NCI-H1930 (cell line): ENCODE results near the gene CCDC134.
"Not testable (repeated sequence)": the region's sequence is repeated elsewhere in the genome, so short reads cannot be mapped to it uniquely, and the experiment has no call there.

Experiments used
- DNase-seq, 2 experiments: peaks; one replicate each; lab custom pipeline; 2025; lab: John Stamatoyannopoulos, UW

The CCDC134 gene

DNA sequence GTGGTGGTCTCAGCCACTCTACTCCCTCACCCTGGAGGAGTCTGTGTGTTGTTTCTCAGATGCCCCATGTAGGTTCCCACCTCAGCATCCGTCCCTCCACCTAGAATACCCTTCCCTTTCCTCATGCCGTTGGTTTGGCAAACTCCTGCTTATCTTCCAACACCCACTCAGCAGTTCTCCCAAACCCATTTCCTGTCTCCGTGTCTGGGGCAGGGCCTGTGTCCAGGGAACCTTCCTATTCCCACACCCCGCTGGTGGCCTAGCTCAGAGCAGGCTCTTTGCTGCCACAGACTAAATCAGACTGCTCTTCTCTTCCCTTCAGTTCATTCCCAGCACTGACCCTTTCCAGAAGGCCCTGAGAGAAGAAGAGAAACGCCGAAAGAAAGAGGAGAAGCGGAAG lies 24.9 kb downstream of the CCDC134 start:
- DNase-seq = no peak

DNA sequence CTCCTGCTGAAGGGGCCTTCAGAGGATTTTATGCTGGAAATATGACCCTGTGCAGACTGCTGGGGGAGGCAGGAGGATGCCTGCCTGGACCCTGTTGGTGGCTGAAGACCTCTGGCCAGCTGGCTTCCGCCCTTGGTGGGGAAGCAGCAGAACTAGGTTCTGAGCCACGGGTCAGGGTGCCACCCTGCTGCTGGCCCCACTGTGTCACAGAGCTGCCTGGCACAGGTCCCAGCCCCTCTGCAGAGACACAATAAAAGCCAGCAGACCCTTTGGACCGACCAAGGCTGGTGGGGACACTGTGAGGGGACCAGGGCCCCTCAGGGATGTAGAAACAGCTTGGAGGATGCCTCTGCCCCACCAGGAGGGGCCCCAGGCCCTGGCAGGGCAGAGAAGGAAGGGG lies 25.5 kb downstream of the CCDC134 start:
- no peak for DNase-seq

GRCh38 chr22:41826430-41827383 lies 26.2 kb downstream of the CCDC134 start:
- no peak for DNase-seq

DNA sequence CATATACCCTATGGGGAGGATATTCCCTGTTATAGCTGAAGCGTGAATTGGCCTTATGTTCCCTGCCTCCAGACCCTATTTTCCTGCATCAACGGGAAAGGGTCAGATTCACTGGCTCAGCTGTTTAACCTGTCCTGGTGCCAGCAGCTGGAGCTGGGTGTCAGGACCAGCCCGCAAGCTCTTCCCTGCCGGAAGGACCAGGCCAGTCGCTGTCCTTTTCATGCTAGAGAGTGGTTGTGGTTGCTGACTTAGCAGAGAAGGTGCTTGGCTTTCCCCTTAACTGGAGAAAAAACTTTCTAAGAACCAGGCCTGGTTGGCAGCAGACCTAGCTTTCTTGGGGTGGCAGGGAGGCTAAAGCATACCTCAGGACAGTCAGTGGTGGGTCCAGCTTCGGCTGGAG lies 27.2 kb downstream of the CCDC134 start:
- no peak for DNase-seq

DNA sequence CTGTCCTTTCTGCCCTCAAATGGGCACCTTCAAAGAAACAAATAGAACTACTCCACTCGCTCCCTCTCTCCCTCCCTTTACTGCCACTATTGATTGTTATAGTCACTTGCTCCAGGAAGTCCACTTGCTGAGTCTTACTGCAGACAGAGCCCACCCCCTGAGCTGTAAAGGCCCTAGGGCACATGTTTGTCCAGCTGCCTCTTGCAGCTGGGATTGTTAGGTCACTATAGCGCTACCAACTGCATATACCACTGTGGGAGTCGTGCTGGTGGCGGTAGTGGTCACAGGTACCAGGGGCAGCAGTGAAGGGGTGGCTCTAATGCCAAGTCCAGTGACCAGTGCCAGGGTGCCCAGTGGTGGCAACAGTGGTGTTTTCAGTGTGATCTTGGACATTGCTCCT lies 28.0 kb downstream of the CCDC134 start:
- no peak for DNase-seq

- no peak for DNase-seq
Observed at GRCh38 chr22:41830174-41830573, 29.7 kb downstream of the CCDC134 start.

DNA sequence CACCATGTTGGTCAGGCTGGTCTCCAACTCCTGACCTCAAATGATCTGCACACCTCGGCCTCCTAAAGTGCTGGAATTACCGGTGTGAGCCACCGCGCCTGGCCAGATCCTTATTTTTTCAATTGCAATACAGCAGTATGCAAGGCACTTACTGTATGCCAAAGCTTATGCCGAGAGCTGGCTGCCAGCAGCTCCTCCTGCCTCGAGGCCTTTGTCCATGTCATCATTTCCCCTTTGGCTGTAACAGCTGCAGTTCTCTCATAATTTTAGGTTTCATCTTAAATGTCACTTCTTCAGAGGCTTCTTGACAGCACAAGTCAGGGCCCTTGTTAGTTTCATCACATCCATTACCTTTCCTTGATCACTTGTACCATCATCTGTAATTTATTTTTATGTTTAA lies 30.9 kb downstream of the CCDC134 start:
- DNase-seq = no peak

DNA sequence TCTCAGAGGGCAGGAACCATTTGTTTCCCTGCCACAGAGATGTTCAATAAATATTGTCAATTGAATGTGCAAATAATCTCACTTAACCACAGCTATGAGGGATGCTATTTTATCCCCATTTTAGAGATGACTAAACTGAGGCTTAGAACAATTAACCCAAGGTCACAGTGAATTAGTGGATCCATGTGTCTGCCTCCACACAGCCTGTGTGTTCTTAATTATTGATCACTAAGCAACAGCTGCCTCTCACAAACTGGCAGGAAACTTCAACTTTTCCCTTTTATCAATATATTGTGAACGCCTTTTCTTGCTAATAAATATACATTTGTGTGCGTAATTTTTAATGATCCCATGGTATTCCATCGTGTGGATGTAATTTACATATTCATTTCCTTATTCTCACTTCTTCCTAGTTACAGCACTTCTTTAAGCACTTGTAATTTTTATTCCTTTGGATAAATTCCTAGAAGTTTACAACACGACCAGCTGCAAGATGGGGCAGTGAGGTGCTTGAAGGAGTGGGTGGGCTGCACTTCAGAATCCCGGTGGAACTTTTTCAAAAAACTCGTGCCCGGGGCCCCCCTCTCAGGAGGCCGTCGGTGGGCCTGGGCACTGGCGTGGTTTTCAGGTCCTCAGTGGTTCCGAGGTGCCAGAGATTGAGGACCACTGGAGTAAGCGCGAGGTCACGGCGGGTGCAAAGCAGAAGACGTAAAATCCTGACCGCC lies 31.5 kb downstream of the CCDC134 start:
- DNase-seq = no peak

DNA sequence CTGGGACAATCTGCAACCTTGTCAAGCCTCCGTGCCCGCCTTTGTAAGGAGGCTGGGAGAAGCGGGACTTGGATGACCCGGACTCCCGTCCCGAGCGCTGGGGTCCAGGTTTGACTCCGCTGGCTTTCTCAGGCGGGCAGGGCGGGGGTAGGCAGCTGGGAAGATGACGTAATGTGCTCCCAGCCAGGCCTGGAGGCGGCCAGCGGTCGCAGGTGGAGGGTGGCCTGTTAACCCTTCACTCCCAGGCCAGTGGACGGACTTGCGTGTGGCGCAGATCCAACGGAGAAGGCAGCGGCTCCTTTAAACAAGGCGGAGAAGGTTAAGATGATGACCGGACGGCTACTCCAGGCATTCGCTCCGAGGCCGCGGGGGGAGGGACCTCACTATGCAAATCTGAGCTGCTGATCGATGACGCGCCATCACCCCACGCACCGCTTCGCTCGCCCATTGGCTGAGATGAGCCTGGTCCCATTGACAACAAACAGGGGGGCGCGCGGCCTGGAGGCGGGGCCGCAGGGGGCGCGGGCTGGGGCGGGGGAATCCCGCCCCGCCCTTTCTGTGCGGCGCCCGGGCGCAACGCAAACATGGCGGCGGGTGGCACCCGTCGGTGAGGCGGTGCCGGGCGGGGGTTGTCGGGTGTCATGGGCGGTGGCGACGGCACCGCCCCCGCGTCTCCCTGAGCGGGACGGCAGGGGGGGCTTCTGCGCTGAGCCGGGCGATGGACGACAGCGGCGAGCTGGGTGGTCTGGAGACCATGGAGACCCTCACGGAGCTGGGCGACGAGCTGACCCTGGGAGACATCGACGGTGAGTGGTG lies 32.3 kb downstream of the CCDC134 start, which contains the start of gene SREBF2:
Gene SREBF2, plus strand, starts transcription at position 553 of the 816 bp plus-strand sequence. Its CDS starts 166 bp downstream, at position 719.
- DNase-seq = peak; percentile 97 to 99

DNA sequence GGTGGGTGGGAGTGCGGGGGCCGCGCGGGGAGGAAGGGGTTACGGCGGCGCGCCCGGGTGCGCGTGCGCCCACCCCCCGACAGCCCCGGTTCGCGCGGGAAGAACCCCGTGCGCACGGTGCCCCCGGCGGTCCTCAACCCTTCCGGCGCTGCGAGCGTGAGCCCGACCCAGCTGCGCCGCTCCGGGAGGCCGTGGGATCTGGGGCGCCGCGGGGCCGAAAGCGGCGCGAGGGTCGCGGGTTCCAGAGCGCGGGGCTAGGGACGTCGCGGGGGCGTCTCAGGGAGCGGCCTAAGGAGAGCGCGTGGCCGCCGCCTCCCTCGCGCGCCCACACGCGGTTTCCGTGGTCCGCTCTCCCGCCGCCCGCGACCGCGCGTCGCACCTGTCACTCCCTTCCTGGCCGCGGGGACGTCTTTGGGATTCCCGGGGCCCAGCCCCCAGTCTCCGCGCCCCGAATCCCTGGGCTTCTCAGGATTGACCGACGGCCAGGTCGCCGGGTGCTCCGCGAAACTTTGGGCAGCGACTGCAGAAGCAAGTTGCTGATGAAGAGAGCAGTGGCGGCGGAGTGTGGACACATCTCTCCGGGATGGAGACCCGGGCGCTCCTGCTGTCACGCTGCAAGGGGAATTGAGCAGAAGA lies 33.0 kb downstream of the CCDC134 start:
- no peak for DNase-seq

- DNase-seq = no peak
Observed at GRCh38 chr22:41834005-41834944, 33.8 kb downstream of the CCDC134 start.

- not testable (repeated sequence) for DNase-seq
Observed at GRCh38 chr22:41835462-41835861, 35.0 kb downstream of the CCDC134 start.

DNA sequence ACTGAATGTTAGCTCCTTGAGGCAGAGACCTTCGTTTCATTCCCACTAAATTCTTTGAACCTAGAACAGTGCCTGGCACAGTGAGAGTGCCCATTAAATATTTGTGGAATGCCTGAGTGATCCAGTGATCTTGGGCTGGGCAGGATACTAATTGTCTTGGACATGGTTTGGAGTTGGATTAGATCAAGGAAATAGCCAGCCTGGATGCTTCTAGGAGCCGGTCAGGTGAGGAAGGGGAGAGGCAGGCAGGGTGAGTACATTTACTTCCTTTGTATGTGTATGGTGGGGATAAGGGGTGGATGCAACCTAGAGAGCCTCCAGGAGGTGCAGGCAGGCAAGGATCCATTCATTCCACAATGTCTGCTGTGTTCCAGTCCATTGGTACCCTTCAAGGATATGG lies 36.1 kb downstream of the CCDC134 start:
- DNase-seq = no peak

DNA sequence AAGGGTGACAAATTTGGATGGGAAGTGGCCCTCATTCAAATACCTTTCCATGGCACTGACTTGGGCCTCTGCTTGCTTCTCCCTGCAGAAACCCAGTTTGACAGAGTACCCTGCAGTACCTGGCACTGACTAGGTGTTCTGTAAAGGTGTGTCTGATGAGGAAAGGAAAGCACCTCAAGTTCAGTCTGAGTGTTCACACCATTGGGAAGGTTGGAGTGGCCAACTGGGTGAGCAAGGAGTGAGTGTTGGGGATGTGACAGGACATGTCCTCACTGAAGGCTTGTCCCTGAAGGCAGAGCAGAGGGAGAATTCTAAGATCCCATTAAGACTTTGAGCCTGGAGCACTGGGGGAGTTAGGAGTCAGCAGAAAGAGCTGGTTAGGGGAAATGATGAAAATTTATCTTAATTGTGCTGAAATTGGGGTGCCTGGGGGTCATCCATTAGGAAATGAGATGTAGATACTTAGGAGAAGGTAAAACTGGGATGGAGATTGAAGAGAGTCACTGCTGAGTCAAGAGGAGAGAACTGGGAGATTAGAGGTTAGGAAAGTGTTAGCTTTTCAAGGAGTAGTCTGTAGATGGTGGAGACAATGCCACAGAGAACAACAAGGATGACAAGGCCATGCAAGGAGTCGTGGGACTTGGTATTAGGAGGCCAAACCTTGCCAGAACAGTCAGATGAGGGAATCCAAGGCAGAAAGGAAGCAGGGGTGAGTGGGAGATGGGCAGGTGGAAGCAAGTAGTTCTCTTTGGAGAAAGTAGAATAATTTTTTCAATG lies 38.6 kb downstream of the CCDC134 start:
- DNase-seq = no peak

- DNase-seq = no peak
Observed at GRCh38 chr22:41840216-41840615, 39.7 kb downstream of the CCDC134 start.

- DNase-seq = no peak
Observed at GRCh38 chr22:41841085-41841712, 40.7 kb downstream of the CCDC134 start.

- DNase-seq = no peak
Observed at GRCh38 chr22:41842996-41843970, 42.8 kb downstream of the CCDC134 start.

- DNase-seq = no peak
Observed at GRCh38 chr22:41844036-41844435, 43.6 kb downstream of the CCDC134 start.
